Measurements from ENCODE around the gene ZNF786.
A peak's percentile ranks its signal among the peaks of the same experiment; 100 is the strongest.
"Not testable (repeated sequence)": the region's sequence is repeated elsewhere in the genome, so short reads cannot be mapped to it uniquely, and the experiment has no call there.

Gene ZNF786

DNA sequence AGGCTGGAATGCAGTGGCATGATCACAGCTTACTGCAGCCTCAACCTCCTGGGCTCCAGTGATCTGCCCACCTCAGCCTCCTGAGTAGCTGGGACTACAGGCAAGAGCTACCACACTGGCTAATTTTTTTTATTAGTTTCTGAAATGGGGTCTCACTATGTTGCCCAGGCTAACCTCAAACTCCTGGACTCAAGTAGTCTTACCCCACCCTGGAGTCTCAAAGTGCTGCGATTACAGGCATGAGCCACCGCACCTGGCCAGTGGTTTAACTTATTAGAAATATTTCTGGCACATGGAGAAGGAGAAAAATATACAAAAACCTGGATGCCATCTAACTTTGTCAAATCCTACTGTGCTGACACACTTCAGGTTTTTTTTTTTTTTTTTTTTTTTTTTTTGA lies 15.2 kb downstream of the ZNF786 start:
- no peak for DNase-seq

DNA sequence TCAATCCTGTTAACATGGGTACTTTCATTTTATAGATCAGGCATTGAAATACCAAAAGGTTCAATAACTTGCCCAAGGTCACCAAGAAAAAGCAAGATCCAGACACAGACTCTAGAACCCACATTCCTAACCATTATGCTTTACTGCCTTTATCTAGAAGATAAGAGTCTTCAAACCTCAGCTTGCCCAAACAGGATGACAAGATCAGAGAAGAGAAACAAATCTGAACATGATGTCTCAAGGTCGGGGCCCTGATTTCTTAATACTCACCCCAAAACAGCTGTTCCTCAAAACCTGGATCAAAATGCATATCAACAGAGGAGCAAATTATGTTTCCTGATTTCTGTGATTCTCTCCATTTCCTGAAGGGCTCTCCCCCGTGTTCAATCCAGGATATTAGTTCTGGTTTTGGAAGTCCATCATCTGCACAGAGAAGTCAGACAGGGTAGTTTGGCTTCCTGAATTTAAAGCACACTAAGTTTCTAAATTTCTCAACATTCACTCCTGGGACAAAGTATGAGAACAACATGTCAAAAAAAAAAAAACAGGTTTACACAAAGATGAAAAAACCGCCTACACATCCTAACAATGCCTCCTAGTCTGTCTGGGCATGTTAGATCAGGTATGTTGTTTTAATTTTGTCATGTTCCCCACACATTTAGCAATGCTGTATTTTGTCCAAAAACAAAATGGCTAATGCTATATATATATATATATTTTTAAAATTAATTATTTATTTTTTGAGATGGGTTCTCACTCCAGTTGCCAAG lies 16.2 kb downstream of the ZNF786 start:
- no peak for DNase-seq

DNA sequence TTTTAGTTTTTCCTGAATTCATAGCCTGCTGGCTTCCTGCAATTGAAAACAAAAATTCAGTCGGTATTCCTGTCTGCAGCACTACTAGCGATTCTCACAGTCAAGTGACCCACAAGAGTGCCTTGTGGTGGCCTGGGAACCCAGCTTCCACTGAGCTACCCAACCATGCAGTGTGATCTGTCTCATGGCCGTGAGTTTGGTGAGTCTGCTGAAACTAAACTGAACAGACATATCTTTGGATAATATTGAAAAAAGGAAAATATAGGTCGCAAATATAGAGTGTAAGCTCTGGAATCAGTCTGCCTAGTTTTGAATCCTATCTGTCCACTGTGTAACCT lies 18.1 kb downstream of the ZNF786 start:
- no peak for DNase-seq

- peak; percentile 64 for DNase-seq
Measured at GRCh38 chr7:149071641-149072437, 18.7 kb downstream of the ZNF786 start.

- DNase-seq, result no peak
Measured at GRCh38 chr7:149071182-149071635, 19.3 kb downstream of the ZNF786 start.

DNA sequence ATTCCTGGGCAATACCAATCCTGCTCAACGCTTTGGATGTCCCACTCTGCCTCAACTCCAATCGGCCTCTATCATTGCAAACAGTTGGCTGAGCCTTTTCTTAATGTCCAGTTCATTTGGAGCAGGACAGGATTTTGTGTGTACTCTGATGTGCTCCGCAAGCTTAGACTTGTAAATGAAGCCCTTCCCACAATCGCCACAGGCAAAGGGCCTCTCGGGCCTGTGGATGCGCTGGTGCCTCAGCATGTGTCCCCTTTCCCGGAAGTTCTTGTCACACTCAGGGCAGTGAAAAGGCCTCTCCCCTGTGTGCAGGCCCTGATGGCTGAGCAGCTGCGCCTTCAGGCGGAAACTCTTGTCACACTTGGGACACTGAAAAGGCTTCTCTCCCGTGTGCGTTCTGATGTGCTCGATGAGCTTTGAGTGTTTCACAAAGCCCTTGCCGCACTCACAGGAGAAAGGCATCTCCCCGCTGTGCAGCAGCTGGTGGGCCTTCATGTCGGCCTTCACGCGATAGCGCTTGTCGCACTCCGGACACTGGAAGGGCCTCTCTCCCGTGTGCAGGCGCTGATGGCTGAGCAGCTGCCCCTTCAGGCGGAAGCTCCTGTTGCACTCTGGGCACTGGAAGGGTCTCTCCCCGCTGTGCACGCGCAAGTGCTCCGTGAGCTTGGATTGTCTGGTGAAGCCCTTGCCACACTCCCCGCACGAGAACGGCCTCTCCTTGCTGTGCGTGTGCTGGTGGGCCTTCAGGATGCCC lies 20.0 kb downstream of the ZNF786 start:
- no peak for DNase-seq

DNA sequence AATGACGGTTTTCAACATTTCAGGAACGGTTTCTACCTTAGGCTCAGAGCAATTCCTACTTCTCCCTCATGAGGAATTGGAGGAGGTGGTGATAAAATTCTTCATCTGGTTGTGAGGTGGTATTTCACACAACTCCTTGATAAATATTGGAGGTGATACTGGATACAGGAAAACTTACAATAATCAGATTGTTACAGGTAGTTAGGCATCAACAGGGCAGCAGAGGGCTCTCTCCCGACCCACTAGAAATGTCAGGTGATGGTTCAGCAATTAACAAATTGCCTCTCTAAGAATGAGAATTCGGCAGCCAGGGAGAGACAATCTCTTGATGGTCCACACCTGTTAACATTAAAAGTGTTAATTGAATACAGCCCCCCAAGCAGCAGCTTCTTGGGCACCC lies 22.6 kb downstream of the ZNF786 start:
- DNase-seq, result no peak

- DNase-seq, result no peak
Measured at GRCh38 chr7:149063476-149063875, 27.0 kb downstream of the ZNF786 start.

GRCh38 chr7:149062217-149062899 lies 28.2 kb downstream of the ZNF786 start:
- DNase-seq, result not testable (repeated sequence)

DNA sequence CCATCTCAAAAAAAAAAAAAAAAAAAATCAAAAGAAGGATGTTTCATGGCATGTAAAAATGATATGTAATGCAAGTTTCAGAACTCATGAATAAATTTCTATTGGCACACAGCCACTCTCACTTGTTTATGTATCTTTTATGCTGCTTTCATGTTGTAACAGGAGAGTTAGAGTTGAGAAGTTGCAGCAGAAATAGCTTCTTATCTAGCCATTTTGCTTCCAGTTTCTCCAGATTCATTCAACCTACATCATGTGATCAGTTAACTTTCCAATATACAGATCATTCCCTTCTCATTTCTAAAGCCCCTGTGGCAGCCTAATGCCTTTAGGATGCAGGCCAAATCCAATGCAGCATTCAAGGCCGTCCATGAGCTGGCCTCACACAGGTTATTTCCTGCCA lies 30.4 kb downstream of the ZNF786 start:
- no peak for DNase-seq

GRCh38 chr7:149053885-149054284 lies 36.6 kb downstream of the ZNF786 start:
- DNase-seq, result no peak

- no peak for DNase-seq
Measured at GRCh38 chr7:149053384-149053783, 37.1 kb downstream of the ZNF786 start.

- no peak for DNase-seq
Measured at GRCh38 chr7:149050941-149051340, 39.6 kb downstream of the ZNF786 start.

DNA sequence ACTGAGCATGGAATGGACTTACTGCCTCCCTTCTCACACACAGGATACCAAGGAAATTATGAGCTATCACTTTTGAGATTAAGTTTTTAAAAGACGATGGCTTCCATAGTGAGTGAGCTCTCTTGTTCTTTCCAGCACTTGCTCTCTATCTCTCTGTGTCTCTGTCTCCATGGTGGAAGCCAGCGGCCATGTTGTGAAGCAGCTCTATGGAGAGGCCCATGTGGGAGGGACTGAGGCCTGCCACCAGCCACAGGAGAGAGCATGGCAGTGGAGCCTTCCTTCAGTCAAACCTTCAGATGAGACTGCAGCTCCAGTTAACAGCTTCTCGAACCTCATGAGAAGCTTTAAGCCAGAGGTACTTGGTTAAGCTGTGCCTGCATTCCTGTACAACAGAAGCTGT lies 41.7 kb downstream of the ZNF786 start:
- DNase-seq, result no peak

GRCh38 chr7:149046416-149046815 lies 44.1 kb downstream of the ZNF786 start:
- no peak for DNase-seq

GRCh38 chr7:149043936-149044335 lies 46.6 kb downstream of the ZNF786 start:
- DNase-seq, result no peak

GRCh38 chr7:149041350-149041749 lies 49.2 kb downstream of the ZNF786 start:
- DNase-seq, result no peak

DNA sequence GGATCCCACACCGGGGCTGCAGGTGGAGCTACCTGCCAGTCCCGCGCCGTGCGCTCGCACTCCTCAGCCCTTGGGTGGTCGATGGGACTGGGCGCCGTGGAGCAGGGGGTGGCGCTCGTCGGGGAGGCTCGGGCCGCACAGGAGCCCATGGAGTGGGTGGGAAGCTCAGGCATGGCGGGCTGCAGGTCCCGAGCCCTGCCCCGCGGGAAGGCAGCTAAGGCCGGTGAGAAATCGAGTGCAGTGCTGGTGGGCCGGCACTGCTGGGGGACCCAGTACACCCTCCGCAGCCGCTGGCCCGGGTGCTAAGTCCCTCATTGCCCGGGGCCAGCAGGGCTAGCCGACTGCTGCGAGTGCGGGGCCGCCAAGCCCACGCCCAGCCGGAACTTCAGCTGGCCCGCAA lies 51.9 kb downstream of the ZNF786 start:
- DNase-seq, result not testable (repeated sequence)

DNA sequence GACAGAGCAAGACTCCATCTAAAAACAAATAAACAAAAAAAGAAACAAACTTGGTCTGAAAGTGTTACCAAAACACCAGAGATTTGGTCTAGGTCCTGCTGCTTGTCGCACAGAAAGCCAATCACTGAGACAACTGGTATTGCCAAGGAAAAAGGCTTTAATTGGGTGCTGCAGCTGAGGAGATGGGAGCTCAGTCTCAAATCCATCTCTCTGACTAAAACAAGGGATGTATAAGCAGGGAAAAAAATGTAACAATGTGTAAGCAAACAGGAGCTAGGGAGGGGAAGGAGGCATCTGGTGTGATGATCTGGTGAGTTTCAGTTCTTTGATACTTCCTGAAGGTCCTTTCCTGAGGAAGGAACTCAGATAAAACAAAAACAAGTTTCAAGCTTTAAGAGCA lies 53.8 kb downstream of the ZNF786 start:
- DNase-seq, result no peak

DNA sequence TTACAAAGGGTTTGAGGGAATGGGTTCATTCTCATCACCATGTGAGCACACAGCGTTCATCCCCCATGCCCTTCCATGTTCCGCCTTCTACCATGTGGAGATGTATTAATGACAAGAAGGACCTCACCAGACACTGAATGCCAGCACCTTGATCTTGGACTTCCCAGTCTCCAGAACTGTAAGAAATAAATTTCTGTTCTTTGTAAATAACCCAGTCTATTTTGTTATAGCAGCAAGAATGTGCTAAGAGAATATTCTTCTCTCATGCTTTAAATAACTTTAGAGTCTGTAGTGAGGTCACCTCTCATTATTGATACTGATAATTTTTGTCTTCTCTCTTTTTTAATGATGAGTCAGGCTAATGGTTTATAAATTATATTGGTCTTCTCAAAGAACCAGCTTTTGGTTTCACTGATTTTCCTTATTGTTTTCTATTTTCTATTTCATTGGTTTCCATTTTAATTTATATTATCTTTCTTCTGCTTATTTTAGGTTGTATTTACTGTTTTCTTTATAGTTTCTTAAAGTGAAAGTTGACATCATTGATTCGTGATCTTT lies 59.1 kb downstream of the ZNF786 start:
- DNase-seq, result no peak

DNA sequence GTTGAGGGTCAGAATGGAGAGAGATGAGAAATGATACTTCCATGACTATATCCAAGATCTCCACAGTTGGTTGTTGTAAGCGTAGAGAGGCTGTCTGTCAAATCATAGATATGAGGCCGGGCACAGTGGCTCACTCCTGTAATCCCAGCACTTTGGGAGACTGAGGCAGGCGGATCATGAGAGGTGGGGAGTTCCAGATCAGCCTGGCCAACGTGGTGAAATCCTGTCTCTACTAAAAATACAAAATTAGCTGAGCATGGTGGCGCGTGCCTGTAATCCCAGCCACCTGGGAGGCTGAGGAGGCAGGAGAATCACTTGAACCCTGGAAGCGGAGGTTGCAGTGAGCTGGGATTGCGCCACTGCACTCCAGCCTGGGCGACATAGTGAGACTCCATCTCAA lies 60.1 kb downstream of the ZNF786 start:
- not testable (repeated sequence) for DNase-seq

DNA sequence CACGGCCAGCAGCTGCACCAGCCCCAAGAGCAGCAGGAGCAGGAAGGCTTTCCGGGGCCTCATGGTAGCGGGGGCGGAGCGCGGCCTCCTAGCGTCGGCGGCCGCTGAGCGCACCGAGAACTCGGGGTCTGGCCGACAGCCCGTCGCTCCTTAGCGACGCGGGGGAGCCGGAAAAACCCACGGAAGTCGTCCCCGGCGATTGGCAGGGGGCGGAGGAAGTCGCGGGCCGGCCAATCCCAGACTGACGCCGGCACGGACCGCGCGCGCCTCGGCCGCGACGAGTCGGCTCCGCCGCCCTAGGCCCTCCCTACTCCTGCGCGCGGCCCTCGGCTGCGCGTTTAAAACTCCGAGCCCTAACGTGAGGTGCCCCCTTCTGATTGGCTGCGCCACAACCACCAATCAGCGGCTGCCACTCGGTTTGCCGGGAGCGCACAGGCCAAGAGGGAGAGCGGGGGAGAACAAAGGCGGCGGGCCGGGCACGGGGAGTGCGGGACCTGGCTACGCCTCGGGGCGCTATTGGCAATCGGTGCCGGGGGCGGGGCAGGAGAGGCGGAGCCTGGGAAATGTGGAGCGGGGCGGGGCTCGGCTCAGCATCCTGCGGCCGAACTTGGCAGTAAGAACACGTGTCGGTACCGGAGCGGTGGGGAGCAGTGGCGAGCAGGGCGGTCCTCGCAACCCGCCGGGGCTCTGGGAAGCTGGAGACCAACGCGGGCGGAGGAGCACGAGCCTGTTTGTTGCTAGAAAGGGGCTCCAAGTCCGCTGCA lies 62.0 kb downstream of the ZNF786 start, which contains the start of gene PDIA4:
Gene PDIA4 (minus strand): TSS at position 160 of the 764 bp plus-strand sequence. CDS start 97 bp downstream, at position 63.
- peak; percentile 100 for DNase-seq
